ENCODE data around the gene TPPP3.

DNA sequence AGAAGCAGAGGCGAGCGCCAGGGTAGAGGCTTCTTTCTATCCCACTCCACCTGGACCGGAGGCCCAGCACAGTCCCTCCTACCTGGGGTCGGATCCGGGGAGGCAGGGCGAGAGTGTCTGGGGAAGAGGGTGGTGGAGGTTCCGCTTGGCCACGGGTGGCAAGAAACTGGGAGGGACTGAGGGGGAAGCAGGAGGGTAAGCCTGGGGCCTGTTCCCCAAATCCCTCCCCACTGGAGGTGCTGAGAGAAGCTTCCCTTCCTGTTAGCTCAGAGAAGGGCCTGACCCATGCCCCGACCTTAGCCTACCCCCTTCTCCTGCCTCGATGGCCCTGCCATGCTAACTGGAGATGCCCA lies 1.8 kb upstream of the TPPP3 start:
- TF ChIP-seq, protein P1, sequence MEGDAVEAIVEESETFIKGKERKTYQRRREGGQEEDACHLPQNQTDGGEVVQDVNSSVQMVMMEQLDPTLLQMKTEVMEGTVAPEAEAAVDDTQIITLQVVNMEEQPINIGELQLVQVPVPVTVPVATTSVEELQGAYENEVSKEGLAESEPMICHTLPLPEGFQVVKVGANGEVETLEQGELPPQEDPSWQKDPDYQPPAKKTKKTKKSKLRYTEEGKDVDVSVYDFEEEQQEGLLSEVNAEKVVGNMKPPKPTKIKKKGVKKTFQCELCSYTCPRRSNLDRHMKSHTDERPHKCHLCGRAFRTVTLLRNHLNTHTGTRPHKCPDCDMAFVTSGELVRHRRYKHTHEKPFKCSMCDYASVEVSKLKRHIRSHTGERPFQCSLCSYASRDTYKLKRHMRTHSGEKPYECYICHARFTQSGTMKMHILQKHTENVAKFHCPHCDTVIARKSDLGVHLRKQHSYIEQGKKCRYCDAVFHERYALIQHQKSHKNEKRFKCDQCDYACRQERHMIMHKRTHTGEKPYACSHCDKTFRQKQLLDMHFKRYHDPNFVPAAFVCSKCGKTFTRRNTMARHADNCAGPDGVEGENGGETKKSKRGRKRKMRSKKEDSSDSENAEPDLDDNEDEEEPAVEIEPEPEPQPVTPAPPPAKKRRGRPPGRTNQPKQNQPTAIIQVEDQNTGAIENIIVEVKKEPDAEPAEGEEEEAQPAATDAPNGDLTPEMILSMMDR (IDR thresholded peaks at IDR 0.05) = no peak
- TF ChIP-seq POLR2A (IDR thresholded peaks at IDR 0.05) = no peak

Data from thyroid gland (tissue), 4 donors.